ENCODE measurements around the gene CAST. TPM values are rescaled to one million over a fixed set of nuclear protein-coding genes. Genes with fewer than 3 reads are reported as not detected.
A peak's percentile ranks its signal among the peaks of the same experiment; 100 is the strongest.

CAST gene
- total RNA-seq, 5 donors from 2014 or later (not counting 1 experiment from before 2014, with no cell fraction given): 166 to 238 (median 191) TPM

GRCh38 chr5:96753848-96754247 lies 91.7 kb downstream of the CAST start:
- ATAC-seq (replicated peaks in 1 of 4): no peak
- POLR2A ChIA-PET: no interaction called here
- Mint-ChIP-seq H3K27me3 (no peaks in the 10 kb centered on the region), H3K27ac (no peak overlapping the region), H3K9me3 (no peaks in the 10 kb centered on the region), H3K4me3 (no peak overlapping the region), H3K4me1 (peaks cover 0 to 8% (median 3%) of the 10 kb centered on the region in 3 donors), H3K36me3 (peaks cover 56% of the 10 kb centered on the region)
- no peak for DNase-seq
- WGBS (ENCODE audit: insufficient coverage): no CpG with 5 or more reads among the region's 4 CpGs
- CTCF ChIA-PET: interaction anchor here in 1 of 2 donors (1.0 to 1.2 kb wide), 2 partner anchors 389 to 407 kb away, joined by 3 to 6 read pairs; partner anchors contain the start of gene LIX1
- Histone ChIP-seq H3K27ac (ENCODE audit: low read length) (no peak overlapping the region), H3K4me3 (ENCODE audit: control insufficient read depth in 1 of 2, extremely low read depth in 1 of 2, low read length in 1 of 2) (no peak overlapping the region), H3K4me1 (ENCODE audit: control insufficient read depth in 1 of 2, extremely low read depth in 1 of 2, insufficient read depth in 2 of 2, low read length in 2 of 2) (no peaks in the 10 kb centered on the region), H3K9me3 (no peaks in the 10 kb centered on the region), H3K36me3 (ENCODE audit: control insufficient read depth in 2 of 2, extremely low read depth in 1 of 2, insufficient read depth in 1 of 2, low read length in 1 of 2) (peaks cover 4 to 94% of the 10 kb centered on the region in 2 donors), H3K27me3 (replicated peaks in 1 of 2; ENCODE audit: control insufficient read depth in 2 of 2, extremely low read depth in 1 of 2, insufficient read depth in 2 of 2, low read length in 1 of 2) (no peaks in the 10 kb centered on the region)

GRCh38 chr5:96755851-96756250 lies 93.7 kb downstream of the CAST start:
- Histone ChIP-seq H3K27me3 (replicated peaks in 1 of 2; ENCODE audit: control insufficient read depth in 2 of 2, extremely low read depth in 1 of 2, insufficient read depth in 2 of 2, low read length in 1 of 2) (no peaks in the 10 kb centered on the region), H3K36me3 (ENCODE audit: control insufficient read depth in 2 of 2, extremely low read depth in 1 of 2, insufficient read depth in 1 of 2, low read length in 1 of 2) (peaks cover 4 to 77% of the 10 kb centered on the region in 2 donors), H3K9me3 (no peaks in the 10 kb centered on the region), H3K4me3 (ENCODE audit: control insufficient read depth in 1 of 2, extremely low read depth in 1 of 2, low read length in 1 of 2) (no peak overlapping the region), H3K27ac (ENCODE audit: low read length) (no peak overlapping the region), H3K4me1 (ENCODE audit: control insufficient read depth in 1 of 2, extremely low read depth in 1 of 2, insufficient read depth in 2 of 2, low read length in 2 of 2) (no peaks in the 10 kb centered on the region)
- POLR2A ChIA-PET: no interaction called here
- Mint-ChIP-seq H3K4me1 (peaks cover 0 to 9% (median 5%) of the 10 kb centered on the region in 3 donors), H3K27me3 (no peaks in the 10 kb centered on the region), H3K9me3 (no peaks in the 10 kb centered on the region), H3K36me3 (peaks cover 53% of the 10 kb centered on the region), H3K27ac (peak overlapping the region in 1 of 2 donors; percentile 57), H3K4me3 (no peak overlapping the region)
- 86% methylated on average over 1 of the region's 5 CpGs for WGBS (ENCODE audit: insufficient coverage)
- ATAC-seq (replicated peaks in 1 of 4) (no peak), DNase-seq (no peak)
- CTCF ChIA-PET: no interaction called here

GRCh38 chr5:96756985-96757384 lies 94.8 kb downstream of the CAST start:
- Mint-ChIP-seq H3K36me3 (peaks cover 46% of the 10 kb centered on the region), H3K9me3 (no peaks in the 10 kb centered on the region), H3K27ac (peak overlapping the region in 1 of 2 donors; percentile 27), H3K4me3 (no peak overlapping the region), H3K4me1 (peaks cover 0 to 9% (median 8%) of the 10 kb centered on the region in 3 donors), H3K27me3 (no peaks in the 10 kb centered on the region)
- WGBS (ENCODE audit: insufficient coverage): 100% methylated on average over 1 of the region's 3 CpGs
- Histone ChIP-seq H3K9me3 (no peaks in the 10 kb centered on the region), H3K4me3 (ENCODE audit: control insufficient read depth in 1 of 2, extremely low read depth in 1 of 2, low read length in 1 of 2) (no peak overlapping the region), H3K27ac (ENCODE audit: low read length) (no peak overlapping the region), H3K36me3 (ENCODE audit: control insufficient read depth in 2 of 2, extremely low read depth in 1 of 2, insufficient read depth in 1 of 2, low read length in 1 of 2) (peaks cover 4 to 69% of the 10 kb centered on the region in 2 donors), H3K4me1 (ENCODE audit: control insufficient read depth in 1 of 2, extremely low read depth in 1 of 2, insufficient read depth in 2 of 2, low read length in 2 of 2) (no peaks in the 10 kb centered on the region), H3K27me3 (replicated peaks in 1 of 2; ENCODE audit: control insufficient read depth in 2 of 2, extremely low read depth in 1 of 2, insufficient read depth in 2 of 2, low read length in 1 of 2) (no peaks in the 10 kb centered on the region)
- ATAC-seq (replicated peaks in 1 of 4) (no peak), DNase-seq (no peak)
- ChIA-PET POLR2A (interaction anchor here in 1 of 2 donors (0.5 kb wide), 1 partner anchor 12 kb away, joined by 3 read pairs; no protein-coding TSS in a partner anchor), CTCF (interaction anchor here in 1 of 2 donors (0.7 kb wide), 1 partner anchor 8 kb away, joined by 3 read pairs; no protein-coding TSS in a partner anchor)

GRCh38 chr5:96758621-96759020 lies 96.4 kb downstream of the CAST start:
- ATAC-seq (replicated peaks in 1 of 4): no peak
- no peaks in the 10 kb centered on the region for H3K4me1 ChIP-seq (ENCODE audit: control insufficient read depth in 1 of 2, extremely low read depth in 1 of 2, insufficient read depth in 2 of 2, low read length in 2 of 2)
- peaks cover 4 to 71% of the 10 kb centered on the region in 2 donors for H3K36me3 ChIP-seq (ENCODE audit: control insufficient read depth in 2 of 2, extremely low read depth in 1 of 2, insufficient read depth in 1 of 2, low read length in 1 of 2)
- no peaks in the 10 kb centered on the region for H3K27me3 ChIP-seq (replicated peaks in 1 of 2; ENCODE audit: control insufficient read depth in 2 of 2, extremely low read depth in 1 of 2, insufficient read depth in 2 of 2, low read length in 1 of 2)
- no peaks in the 10 kb centered on the region for H3K27me3 Mint-ChIP-seq
- no CpG with 5 or more reads among the region's 4 CpGs for WGBS (ENCODE audit: insufficient coverage)
- H3K9me3 Mint-ChIP-seq: no peaks in the 10 kb centered on the region
- H3K36me3 Mint-ChIP-seq: peaks cover 42% of the 10 kb centered on the region
- POLR2A ChIA-PET: interaction anchor here in 1 of 2 donors (0.8 kb wide), 1 partner anchor 220 kb away, joined by 3 read pairs; no protein-coding TSS in a partner anchor
- H3K4me3 Mint-ChIP-seq: no peak overlapping the region
- CTCF ChIA-PET: interaction anchor here in 1 of 2 donors (0.6 kb wide), 1 partner anchor 218 kb away, joined by 3 read pairs; no protein-coding TSS in a partner anchor
- H3K27ac Mint-ChIP-seq: peak overlapping the region; percentile 17 to 29
- no peaks in the 10 kb centered on the region for H3K9me3 ChIP-seq
- no peak for DNase-seq
- no peak overlapping the region for H3K4me3 ChIP-seq (ENCODE audit: control insufficient read depth in 1 of 2, extremely low read depth in 1 of 2, low read length in 1 of 2)
- peaks cover 0 to 9% (median 8%) of the 10 kb centered on the region in 3 donors for H3K4me1 Mint-ChIP-seq
- H3K27ac ChIP-seq (ENCODE audit: low read length): no peak overlapping the region

GRCh38 chr5:96761618-96762017 lies 99.4 kb downstream of the CAST start:
- Mint-ChIP-seq H3K36me3 (peaks cover 36% of the 10 kb centered on the region), H3K4me1 (peaks cover 6 to 11% (median 10%) of the 10 kb centered on the region in 3 donors), H3K4me3 (no peak overlapping the region), H3K27me3 (no peaks in the 10 kb centered on the region), H3K27ac (peak overlapping the region in 1 of 2 donors; percentile 13), H3K9me3 (no peaks in the 10 kb centered on the region)
- Histone ChIP-seq H3K36me3 (ENCODE audit: control insufficient read depth in 2 of 2, extremely low read depth in 1 of 2, insufficient read depth in 1 of 2, low read length in 1 of 2) (peaks cover 4 to 70% of the 10 kb centered on the region in 2 donors), H3K9me3 (no peaks in the 10 kb centered on the region), H3K27me3 (replicated peaks in 1 of 2; ENCODE audit: control insufficient read depth in 2 of 2, extremely low read depth in 1 of 2, insufficient read depth in 2 of 2, low read length in 1 of 2) (no peaks in the 10 kb centered on the region), H3K27ac (ENCODE audit: low read length) (no peak overlapping the region), H3K4me1 (ENCODE audit: control insufficient read depth in 1 of 2, extremely low read depth in 1 of 2, insufficient read depth in 2 of 2, low read length in 2 of 2) (no peaks in the 10 kb centered on the region), H3K4me3 (ENCODE audit: control insufficient read depth in 1 of 2, extremely low read depth in 1 of 2, low read length in 1 of 2) (no peak overlapping the region)
- ATAC-seq (replicated peaks in 1 of 4) (no peak), DNase-seq (no peak)
- ChIA-PET CTCF (interaction anchor here in 1 of 2 donors (0.6 to 0.7 kb wide), 2 partner anchors 391 to 764 kb away, joined by 3 read pairs; no protein-coding TSS in a partner anchor), POLR2A (interaction anchor here in 1 of 2 donors (0.5 to 0.6 kb wide), 2 partner anchors 9 to 798 kb away, joined by 4 to 6 read pairs; no protein-coding TSS in a partner anchor)
- no CpG with 5 or more reads among the region's 4 CpGs for WGBS (ENCODE audit: insufficient coverage)

GRCh38 chr5:96763026-96763425 lies 100.8 kb downstream of the CAST start:
- peaks cover 33% of the 10 kb centered on the region for H3K36me3 Mint-ChIP-seq

More at GRCh38 chr5:96763026-96763425, 100.8 kb downstream of the CAST start:
- no peak overlapping the region for H3K27ac ChIP-seq (ENCODE audit: low read length)
- ChIA-PET CTCF (interaction anchor here (0.6 to 2.4 kb wide), 5 partner anchors 9 to 398 kb away, joined by 3 to 8 read pairs (median 8); no protein-coding TSS in a partner anchor), POLR2A (interaction anchor here (0.6 to 0.7 kb wide), 3 partner anchors 45 to 203 kb away, joined by 3 to 4 read pairs (median 3); partner anchors contain the start of gene ERAP1 (in 1 of the 2))
- no peaks in the 10 kb centered on the region for H3K27me3 ChIP-seq (replicated peaks in 1 of 2; ENCODE audit: control insufficient read depth in 2 of 2, extremely low read depth in 1 of 2, insufficient read depth in 2 of 2, low read length in 1 of 2)
- H3K4me1 ChIP-seq (ENCODE audit: control insufficient read depth in 1 of 2, extremely low read depth in 1 of 2, insufficient read depth in 2 of 2, low read length in 2 of 2): no peaks in the 10 kb centered on the region
- H3K9me3 ChIP-seq: no peaks in the 10 kb centered on the region
- 100% methylated on average over 1 of the region's 5 CpGs for WGBS (ENCODE audit: insufficient coverage)
- peak in 1 of 4 experiments; percentile 14 for ATAC-seq (replicated peaks in 1 of 4)
- H3K4me3 ChIP-seq (ENCODE audit: control insufficient read depth in 1 of 2, extremely low read depth in 1 of 2, low read length in 1 of 2): no peak overlapping the region
- Mint-ChIP-seq H3K4me1 (peaks cover 6 to 11% (median 10%) of the 10 kb centered on the region in 3 donors), H3K27me3 (no peaks in the 10 kb centered on the region), H3K27ac (peak overlapping the region; percentile 5 to 58), H3K4me3 (no peak overlapping the region), H3K9me3 (no peaks in the 10 kb centered on the region)
- DNase-seq: no peak
- peaks cover 0 to 70% of the 10 kb centered on the region in 2 donors for H3K36me3 ChIP-seq (ENCODE audit: control insufficient read depth in 2 of 2, extremely low read depth in 1 of 2, insufficient read depth in 1 of 2, low read length in 1 of 2)
